H9 (cell line): ENCODE measurements around the gene FBXO34. TPM values are rescaled to one million over a fixed set of nuclear protein-coding genes. Genes with fewer than 3 reads are reported as not detected.
"Not testable (repeated sequence)": the region's sequence is repeated elsewhere in the genome, so short reads cannot be mapped to it uniquely, and the experiment has no call there.

Experiments
- DNase-seq: peaks from one replicate; pipeline ENCODE4 v3.0.0-alpha.2; 2017
- H2AFZ ChIP-seq: one replicate; pipeline ENCODE4 v1.6.1; 2013; ENCODE audit warnings: mild to moderate bottlenecking, low read length, control low read depth, moderate library complexity
- H2AK5ac ChIP-seq: 2 replicates; pipeline ENCODE4 v1.6.1; 2013; ENCODE audit warnings: low read length, control low read depth, mixed read lengths; ENCODE audit not compliant: insufficient read length
- H2BK120ac ChIP-seq: one replicate; pipeline ENCODE4 v1.6.1; 2013; ENCODE audit warnings: low read depth, mild to moderate bottlenecking, low read length, control low read depth, inconsistent platforms; ENCODE audit not compliant: poor library complexity, severe bottlenecking
- H2BK12ac ChIP-seq: 2 replicates; pipeline ENCODE4 v1.6.1; 2013; ENCODE audit warnings: low read length, control low read depth, mixed read lengths, low read depth; ENCODE audit not compliant: insufficient read length
- H2BK15ac ChIP-seq: 2 replicates; pipeline ENCODE4 v1.6.1; 2013; ENCODE audit warnings: low read depth, low read length, control low read depth
- H2BK20ac ChIP-seq: one replicate; pipeline ENCODE4 v1.6.1; 2013; ENCODE audit warnings: low read depth, mild to moderate bottlenecking, low read length, control low read depth, inconsistent platforms; ENCODE audit not compliant: poor library complexity, severe bottlenecking
- H2BK5ac ChIP-seq: 2 replicates; pipeline ENCODE4 v1.6.1; 2013; ENCODE audit warnings: low read length, control low read depth, mixed read lengths; ENCODE audit not compliant: insufficient read length
- H3K14ac ChIP-seq: 2 replicates; pipeline ENCODE4 v1.6.1; 2013; ENCODE audit warnings: low read length, control low read depth; ENCODE audit not compliant: insufficient read depth
- H3K18ac ChIP-seq: 2 replicates; pipeline ENCODE4 v1.6.1; 2013; ENCODE audit warnings: low read depth, mild to moderate bottlenecking, mixed read lengths, low read length, control low read depth; ENCODE audit not compliant: insufficient read length
- H3K23ac ChIP-seq: 2 replicates; pipeline ENCODE4 v1.6.1; 2013; ENCODE audit warnings: low read length, control low read depth, mixed read lengths, low read depth; ENCODE audit not compliant: insufficient read length
- H3K23me2 ChIP-seq: 2 replicates; pipeline ENCODE4 v1.6.1; 2013; ENCODE audit warnings: low read depth, mild to moderate bottlenecking, mixed read lengths, low read length, control low read depth; ENCODE audit not compliant: insufficient read length, poor library complexity, severe bottlenecking
- H3K27ac ChIP-seq: 2 replicates; pipeline ENCODE4 v1.5.1; 2013; ENCODE audit warnings: low read length, control low read depth, mixed read lengths, low read depth; ENCODE audit not compliant: insufficient read length
- H3K27me3 ChIP-seq: 2 replicates; pipeline ENCODE4 v1.6.1; 2013; ENCODE audit warnings: low read length, control low read depth, inconsistent platforms; ENCODE audit not compliant: insufficient read depth
- H3K4ac ChIP-seq: 2 replicates; pipeline ENCODE4 v1.6.1; 2013; ENCODE audit warnings: low read depth, mild to moderate bottlenecking, control low read depth, inconsistent platforms, low read length, moderate library complexity
- H3K4me1 ChIP-seq: 2 replicates; pipeline ENCODE4 v1.6.1; 2013; ENCODE audit warnings: low read length, control low read depth, inconsistent platforms; ENCODE audit not compliant: insufficient read depth
- H3K4me2 ChIP-seq: 2 replicates; pipeline ENCODE4 v1.6.1; 2013; ENCODE audit warnings: low read length, control low read depth, mixed read lengths; ENCODE audit not compliant: insufficient read length, insufficient read depth
- H3K56ac ChIP-seq: 2 replicates; pipeline ENCODE4 v1.6.1; 2013; ENCODE audit warnings: low read depth, mild to moderate bottlenecking, mixed read lengths, low read length, control low read depth; ENCODE audit not compliant: insufficient read length
- H3K79me1 ChIP-seq: 2 replicates; pipeline ENCODE4 v1.6.1; 2013; ENCODE audit warnings: low read depth, mild to moderate bottlenecking, moderate library complexity, low read length, control low read depth, inconsistent platforms; ENCODE audit not compliant: insufficient read depth, poor library complexity, severe bottlenecking
- H3K79me2 ChIP-seq: 2 replicates; pipeline ENCODE4 v1.6.1; 2013; ENCODE audit warnings: low read length, control low read depth, inconsistent platforms; ENCODE audit not compliant: insufficient read depth
- H3K9ac ChIP-seq: 2 replicates; pipeline ENCODE4 v1.6.1; 2013; ENCODE audit warnings: low read length, control low read depth, mixed read lengths; ENCODE audit not compliant: insufficient read length; ENCODE audit errors: extremely low read depth
- H3K9me3 ChIP-seq: one replicate; pipeline ENCODE4 v1.6.1; 2013; ENCODE audit warnings: low read depth, low read length, inconsistent platforms; ENCODE audit not compliant: control insufficient read depth
- H3T11ph ChIP-seq: one replicate; pipeline ENCODE4 v1.6.1; 2013; ENCODE audit warnings: mild to moderate bottlenecking, low read length, control low read depth, inconsistent platforms
- H4K20me1 ChIP-seq: one replicate; pipeline ENCODE4 v1.6.1; 2013; ENCODE audit not compliant: control insufficient read depth, insufficient read length, insufficient read depth
- H4K5ac ChIP-seq: 2 replicates; pipeline ENCODE4 v1.6.1; 2013; ENCODE audit warnings: low read depth, mild to moderate bottlenecking, mixed read lengths, low read length, control low read depth; ENCODE audit not compliant: insufficient read length
- H4K8ac ChIP-seq: replicated peaks from 2 replicates; pipeline ENCODE4 v1.6.1; 2013; ENCODE audit warnings: low read length, control low read depth, mixed read lengths, low read depth; ENCODE audit not compliant: insufficient read length
- H4K91ac ChIP-seq: 2 replicates; pipeline ENCODE4 v1.6.1; 2013; ENCODE audit warnings: low read depth, mild to moderate bottlenecking, moderate library complexity, mixed read lengths, low read length, control low read depth; ENCODE audit not compliant: insufficient read length
- H3K27ac Mint-ChIP-seq, 3 experiments: 2 replicates in 2 of 3; 3 replicates in 1 of 3; pipeline ENCODE4 v1.8.0; 2020 to 2021; ENCODE audit warnings: mixed read lengths in 3 of 3, mild to moderate bottlenecking in 1 of 3, moderate library complexity in 1 of 3
- H3K27me3 Mint-ChIP-seq: 2 replicates; pipeline ENCODE4 v1.8.0; 2021; ENCODE audit warnings: low read depth, mild to moderate bottlenecking, moderate library complexity, mixed read lengths
- H3K36me3 Mint-ChIP-seq, 3 experiments: 2 replicates in 2 of 3; 3 replicates in 1 of 3; pipeline ENCODE4 v1.8.0; 2020 to 2021; ENCODE audit warnings: low read depth in 3 of 3, mixed read lengths in 3 of 3; ENCODE audit not compliant: insufficient read depth in 1 of 3
- H3K4me1 Mint-ChIP-seq, 2 experiments: 2 replicates each; pipeline ENCODE4 v1.8.0; 2020; ENCODE audit warnings: mixed read lengths in 2 of 2
- H3K4me3 Mint-ChIP-seq, 2 experiments: 2 replicates in 1 of 2; 3 replicates in 1 of 2; pipeline ENCODE4 v1.8.0; 2020 to 2021; ENCODE audit warnings: mild to moderate bottlenecking in 2 of 2, mixed read lengths in 2 of 2, moderate library complexity in 1 of 2
- H3K9me3 Mint-ChIP-seq, 2 experiments: 2 replicates in 1 of 2; 3 replicates in 1 of 2; pipeline ENCODE4 v1.8.0; 2020; ENCODE audit warnings: mild to moderate bottlenecking in 2 of 2, mixed read lengths in 2 of 2, moderate library complexity in 1 of 2
- CTCF ChIP-seq: fragments of 200-600 bp; sonication (generic); conservative IDR thresholded peaks from 3 replicates; pipeline ENCODE4 v1.8.0; 2021; ENCODE audit warnings: antibody characterized with exemption, mild to moderate bottlenecking
- WGBS: extraction: QIAGEN DNeasy Blood & Tissue Kit; methylation state at CpG from one replicate; pipeline ENCODE4 v1.1.7; 2013; ENCODE audit warnings: missing lambda C conversion rate, low lambda C conversion rate, mixed read lengths; ENCODE audit not compliant: insufficient read length; ENCODE audit errors: extremely low coverage; 5-methylcytosine and 5-hydroxymethylcytosine counted together
- total RNA-seq: library from RNA; stranded (reverse); gene quantifications from 2 replicates; pipeline ENCODE4 v1.2.1, GENCODE V29; 2021

Gene FBXO34
- total RNA-seq, 1 experiment from 2014 or later = 12.0 TPM

GRCh38 chr14:55341781-55342180 lies 70.6 kb downstream of the FBXO34 start:
- H3K4me3 Mint-ChIP-seq = no peak overlapping the region
- no peaks in the 10 kb centered on the region for H3K9me3 Mint-ChIP-seq
- H3K36me3 Mint-ChIP-seq = no peaks in the 10 kb centered on the region; a peak in 1 of 7 replicates
- Histone ChIP-seq H3K27ac (no peak overlapping the region), H4K91ac (no peak overlapping the region), H4K20me1 (no peaks in the 10 kb centered on the region), H2BK12ac (no peak overlapping the region), H3K9ac (no peak overlapping the region), H3K79me1 (peaks cover 4% of the 10 kb centered on the region), H3K4me1 (peaks cover 3% of the 10 kb centered on the region; the same call in 1 of the 2 replicates), H2AK5ac (no peak overlapping the region), H3K79me2 (no peaks in the 10 kb centered on the region), H3K23ac (no peak overlapping the region), H4K8ac (no peak overlapping the region), H3K56ac (no peak overlapping the region), H3K23me2 (no peaks in the 10 kb centered on the region), H3K4ac (no peak overlapping the region), H3K18ac (no peak overlapping the region), H3K27me3 (no peaks in the 10 kb centered on the region), H3K9me3 (no peaks in the 10 kb centered on the region), H2BK20ac (no peak overlapping the region), H2BK120ac (no peak overlapping the region), H3K4me2 (no peak overlapping the region), H3K14ac (no peak overlapping the region), H3T11ph (no peak overlapping the region), H2BK15ac (no peak overlapping the region), H2BK5ac (no peak overlapping the region), H4K5ac (no peak overlapping the region), H2AFZ (no peak overlapping the region)
- no peaks in the 10 kb centered on the region; the same call in 1 of the 2 replicates for H3K27me3 Mint-ChIP-seq
- no peak for DNase-seq
- H3K27ac Mint-ChIP-seq = no peak overlapping the region
- WGBS = no CpG with 5 or more reads among the region's 2 CpGs
- peaks cover 13 to 19% of the 10 kb centered on the region in 2 experiments for H3K4me1 Mint-ChIP-seq
- TF ChIP-seq CTCF = no peak

- H3K27me3 Mint-ChIP-seq = not testable (repeated sequence)
These were observed 73.5 kb downstream of the FBXO34 start for GRCh38 chr14:55344582-55345163.

More at GRCh38 chr14:55344582-55345163, 73.5 kb downstream of the FBXO34 start:
- H4K20me1 ChIP-seq, H2BK120ac ChIP-seq, H3K56ac ChIP-seq, DNase-seq, H3T11ph ChIP-seq, H2BK5ac ChIP-seq, H3K18ac ChIP-seq, H2BK20ac ChIP-seq, H3K27ac ChIP-seq, H3K4me2 ChIP-seq, H2AK5ac ChIP-seq, H3K14ac ChIP-seq, H4K8ac ChIP-seq, H3K36me3 Mint-ChIP-seq, H3K79me2 ChIP-seq, H2BK15ac ChIP-seq, H3K79me1 ChIP-seq, H3K23me2 ChIP-seq, H3K4ac ChIP-seq, H3K4me3 Mint-ChIP-seq, H2AFZ ChIP-seq, H4K91ac ChIP-seq, H3K9ac ChIP-seq, H2BK12ac ChIP-seq, H4K5ac ChIP-seq, H3K23ac ChIP-seq, H3K4me1 ChIP-seq, H3K9me3 Mint-ChIP-seq, H3K27me3 ChIP-seq, H3K9me3 ChIP-seq: not testable (repeated sequence)
- Mint-ChIP-seq H3K4me1 (peaks cover 5 to 13% of the 10 kb centered on the region in 2 experiments), H3K27ac (peak overlapping the region in 1 of 3 experiments; percentile 86; a peak in 1 of 7 replicates)
- WGBS = no CpG with 5 or more reads among the region's 6 CpGs
